ENCODE results near the gene MMP17. TPM values are rescaled to one million over a fixed set of nuclear protein-coding genes. Genes with fewer than 3 reads are reported as not detected.
A peak's percentile ranks its signal among the peaks of the same experiment; 100 is the strongest.

Gene MMP17
- total and polyA plus RNA-seq, 2 donors from 2014 or later = 0.82 to 3.2 TPM

- Histone ChIP-seq H3K4me3 (ENCODE audit: low read length in 3 of 3) (no peak overlapping the region), H3K36me3 (ENCODE audit: control insufficient read depth in 2 of 3, insufficient read depth in 3 of 3, low read length in 3 of 3) (peaks cover 7 to 47% (median 24%) of the 10 kb centered on the region in 3 donors), H3K9me3 (ENCODE audit: control insufficient read depth in 2 of 3, insufficient read depth in 1 of 3, low read length in 3 of 3) (no peaks in the 10 kb centered on the region), H3K27me3 (ENCODE audit: control insufficient read depth, insufficient read depth, low read length) (no peaks in the 10 kb centered on the region), H3K27ac (ENCODE audit: low read depth in 2 of 2, low read length in 2 of 2) (no peak overlapping the region), H3K4me1 (ENCODE audit: control insufficient read depth in 2 of 3, insufficient read depth in 2 of 3, low read depth in 1 of 3, low read length in 3 of 3) (peaks cover 0 to 2% (median 0%) of the 10 kb centered on the region in 3 donors), H3K9ac (ENCODE audit: low read length in 3 of 3) (no peak overlapping the region)
- FAIRE-seq = no peak
- intact Hi-C loops (cut with DNase I) = no loop called here
- no peak for DNase-seq
- TF ChIP-seq, protein P1, sequence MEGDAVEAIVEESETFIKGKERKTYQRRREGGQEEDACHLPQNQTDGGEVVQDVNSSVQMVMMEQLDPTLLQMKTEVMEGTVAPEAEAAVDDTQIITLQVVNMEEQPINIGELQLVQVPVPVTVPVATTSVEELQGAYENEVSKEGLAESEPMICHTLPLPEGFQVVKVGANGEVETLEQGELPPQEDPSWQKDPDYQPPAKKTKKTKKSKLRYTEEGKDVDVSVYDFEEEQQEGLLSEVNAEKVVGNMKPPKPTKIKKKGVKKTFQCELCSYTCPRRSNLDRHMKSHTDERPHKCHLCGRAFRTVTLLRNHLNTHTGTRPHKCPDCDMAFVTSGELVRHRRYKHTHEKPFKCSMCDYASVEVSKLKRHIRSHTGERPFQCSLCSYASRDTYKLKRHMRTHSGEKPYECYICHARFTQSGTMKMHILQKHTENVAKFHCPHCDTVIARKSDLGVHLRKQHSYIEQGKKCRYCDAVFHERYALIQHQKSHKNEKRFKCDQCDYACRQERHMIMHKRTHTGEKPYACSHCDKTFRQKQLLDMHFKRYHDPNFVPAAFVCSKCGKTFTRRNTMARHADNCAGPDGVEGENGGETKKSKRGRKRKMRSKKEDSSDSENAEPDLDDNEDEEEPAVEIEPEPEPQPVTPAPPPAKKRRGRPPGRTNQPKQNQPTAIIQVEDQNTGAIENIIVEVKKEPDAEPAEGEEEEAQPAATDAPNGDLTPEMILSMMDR (IDR thresholded peaks at IDR 0.05; ENCODE audit: borderline replicate concordance, extremely low read depth, insufficient read depth) = no peak
Observed at GRCh38 chr12:131795064-131795463, 33.1 kb upstream of the MMP17 start.

DNA sequence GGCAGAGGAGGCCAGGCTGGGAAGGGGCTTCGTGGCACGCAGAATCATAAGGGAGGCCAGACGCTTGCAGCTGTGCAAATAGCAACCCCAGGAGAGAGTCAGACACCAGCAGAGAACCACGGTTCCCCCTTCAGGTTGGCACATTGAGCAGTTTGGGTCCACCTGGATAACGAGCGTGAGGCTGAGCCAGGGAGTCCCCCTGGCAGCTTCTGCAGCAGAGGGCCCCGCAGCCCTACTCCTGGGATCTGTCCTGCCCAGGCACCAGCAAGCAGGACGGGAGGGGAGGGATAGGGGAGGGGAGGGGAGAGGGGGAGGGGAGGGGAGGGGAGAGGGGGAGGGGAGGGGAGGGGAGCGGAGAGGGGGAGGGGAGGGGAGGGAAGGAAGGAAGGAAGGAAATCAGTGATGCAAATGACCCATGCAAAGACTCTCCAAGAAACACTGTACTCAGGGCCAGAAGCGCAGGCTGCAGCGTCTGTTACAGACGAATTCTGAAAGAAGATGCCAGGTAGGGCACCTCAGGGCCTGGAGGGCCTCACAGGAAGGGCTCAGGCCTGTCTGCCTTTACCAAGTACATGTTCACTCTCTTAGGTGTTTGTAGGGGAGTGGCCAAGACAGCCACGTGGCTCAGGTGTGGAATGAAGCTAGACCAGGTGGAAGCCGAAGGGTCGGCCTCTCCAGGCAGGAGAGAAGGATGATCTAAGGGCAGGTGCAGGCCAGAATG is 32.3 kb upstream of the MMP17 start:
- Histone ChIP-seq H3K27me3 (ENCODE audit: control insufficient read depth, insufficient read depth, low read length) (no peaks in the 10 kb centered on the region), H3K4me3 (ENCODE audit: low read length in 3 of 3) (no peak overlapping the region), H3K4me1 (ENCODE audit: control insufficient read depth in 2 of 3, insufficient read depth in 2 of 3, low read depth in 1 of 3, low read length in 3 of 3) (peaks cover 0 to 2% (median 0%) of the 10 kb centered on the region in 3 donors), H3K9ac (ENCODE audit: low read length in 3 of 3) (no peak overlapping the region), H3K9me3 (ENCODE audit: control insufficient read depth in 2 of 3, insufficient read depth in 1 of 3, low read length in 3 of 3) (no peaks in the 10 kb centered on the region), H3K36me3 (ENCODE audit: control insufficient read depth in 2 of 3, insufficient read depth in 3 of 3, low read length in 3 of 3) (peaks cover 4 to 40% (median 19%) of the 10 kb centered on the region in 3 donors), H3K27ac (ENCODE audit: low read depth in 2 of 2, low read length in 2 of 2) (no peak overlapping the region)
- intact Hi-C loops (cut with DNase I) = no loop called here
- peak in 4 of 5 donors; percentile 25 to 56 (median 30) for DNase-seq
- TF ChIP-seq, protein P1 (IDR thresholded peaks at IDR 0.05; ENCODE audit: borderline replicate concordance, extremely low read depth, insufficient read depth) = no peak
- no peak for FAIRE-seq

- TF ChIP-seq, protein P1 (IDR thresholded peaks at IDR 0.05; ENCODE audit: borderline replicate concordance, extremely low read depth, insufficient read depth) = no peak
- peaks cover 4 to 40% (median 19%) of the 10 kb centered on the region in 3 donors for H3K36me3 ChIP-seq (ENCODE audit: control insufficient read depth in 2 of 3, insufficient read depth in 3 of 3, low read length in 3 of 3)
- H3K27ac ChIP-seq (ENCODE audit: low read depth in 2 of 2, low read length in 2 of 2) = no peak overlapping the region
- DNase-seq = no peak
- H3K4me3 ChIP-seq (ENCODE audit: low read length in 3 of 3) = no peak overlapping the region
- no peak overlapping the region for H3K9ac ChIP-seq (ENCODE audit: low read length in 3 of 3)
- no peaks in the 10 kb centered on the region for H3K27me3 ChIP-seq (ENCODE audit: control insufficient read depth, insufficient read depth, low read length)
- no peak for FAIRE-seq
- no peaks in the 10 kb centered on the region for H3K9me3 ChIP-seq (ENCODE audit: control insufficient read depth in 2 of 3, insufficient read depth in 1 of 3, low read length in 3 of 3)
- peaks cover 0 to 2% (median 0%) of the 10 kb centered on the region in 3 donors for H3K4me1 ChIP-seq (ENCODE audit: control insufficient read depth in 2 of 3, insufficient read depth in 2 of 3, low read depth in 1 of 3, low read length in 3 of 3)
- intact Hi-C loops (cut with DNase I) = no loop called here
Observed at GRCh38 chr12:131796411-131796736, 31.8 kb upstream of the MMP17 start.
